ENCODE measurements around the gene SCYGR3. TPM values are rescaled to one million over a fixed set of nuclear protein-coding genes. Genes with fewer than 3 reads are reported as not detected.
"Not testable (repeated sequence)": the region's sequence is repeated elsewhere in the genome, so short reads cannot be mapped to it uniquely, and the experiment has no call there.

Gene SCYGR3
- total and polyA plus RNA-seq, 8 donors, result not detected

GRCh38 chr2:227608561-227609338 lies 5.9 kb downstream of the SCYGR3 start:
- H3K27me3 ChIP-seq, result peaks cover 0 to 12% of the 10 kb centered on the region in 2 donors
- no peak overlapping the region for H3K4me3 ChIP-seq
- no peaks in the 10 kb centered on the region for H3K36me3 ChIP-seq
- H3K4me1 ChIP-seq, result peaks cover 0 to 4% of the 10 kb centered on the region in 2 donors
- intact Hi-C loops (cut with DNase I), result no loop called here
- ATAC-seq (peak; percentile 81), DNase-seq (peak in 1 of 4 donors; percentile 43)
- no peak overlapping the region for H3K27ac ChIP-seq
- no peaks in the 10 kb centered on the region for H3K9me3 ChIP-seq
- TF ChIP-seq, protein P1, sequence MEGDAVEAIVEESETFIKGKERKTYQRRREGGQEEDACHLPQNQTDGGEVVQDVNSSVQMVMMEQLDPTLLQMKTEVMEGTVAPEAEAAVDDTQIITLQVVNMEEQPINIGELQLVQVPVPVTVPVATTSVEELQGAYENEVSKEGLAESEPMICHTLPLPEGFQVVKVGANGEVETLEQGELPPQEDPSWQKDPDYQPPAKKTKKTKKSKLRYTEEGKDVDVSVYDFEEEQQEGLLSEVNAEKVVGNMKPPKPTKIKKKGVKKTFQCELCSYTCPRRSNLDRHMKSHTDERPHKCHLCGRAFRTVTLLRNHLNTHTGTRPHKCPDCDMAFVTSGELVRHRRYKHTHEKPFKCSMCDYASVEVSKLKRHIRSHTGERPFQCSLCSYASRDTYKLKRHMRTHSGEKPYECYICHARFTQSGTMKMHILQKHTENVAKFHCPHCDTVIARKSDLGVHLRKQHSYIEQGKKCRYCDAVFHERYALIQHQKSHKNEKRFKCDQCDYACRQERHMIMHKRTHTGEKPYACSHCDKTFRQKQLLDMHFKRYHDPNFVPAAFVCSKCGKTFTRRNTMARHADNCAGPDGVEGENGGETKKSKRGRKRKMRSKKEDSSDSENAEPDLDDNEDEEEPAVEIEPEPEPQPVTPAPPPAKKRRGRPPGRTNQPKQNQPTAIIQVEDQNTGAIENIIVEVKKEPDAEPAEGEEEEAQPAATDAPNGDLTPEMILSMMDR (IDR thresholded peaks at IDR 0.05), result no peak

DNA sequence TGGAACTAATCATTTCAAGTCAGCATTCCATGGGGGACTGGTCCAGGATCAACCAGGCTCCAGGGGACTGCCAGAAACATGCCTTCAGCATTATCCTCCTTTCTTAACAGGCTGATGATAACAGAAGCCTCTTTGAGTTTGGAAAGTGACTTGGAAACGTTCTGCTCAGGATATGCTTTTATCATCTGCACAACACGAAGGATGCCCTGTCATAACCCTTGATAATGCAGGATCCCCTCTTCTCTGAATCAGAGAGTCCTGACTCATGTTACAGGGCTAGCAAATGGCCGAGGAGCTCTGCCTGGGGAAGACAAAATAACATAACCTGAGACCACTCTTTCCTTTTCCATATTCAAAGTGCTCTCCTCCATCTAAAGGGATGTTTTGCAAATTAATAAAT lies 6.7 kb downstream of the SCYGR3 start:
- H3K36me3 ChIP-seq, result no peaks in the 10 kb centered on the region
- TF ChIP-seq, protein P1 (IDR thresholded peaks at IDR 0.05), result no peak
- intact Hi-C loops (cut with DNase I), result no loop called here
- peaks cover 0 to 4% of the 10 kb centered on the region in 2 donors for H3K4me1 ChIP-seq
- no peaks in the 10 kb centered on the region for H3K9me3 ChIP-seq
- ATAC-seq, result peak; percentile 27
- no peak for DNase-seq
- peaks cover 0 to 12% of the 10 kb centered on the region in 2 donors for H3K27me3 ChIP-seq
- no peak overlapping the region for H3K27ac ChIP-seq
- H3K4me3 ChIP-seq, result no peak overlapping the region

DNA sequence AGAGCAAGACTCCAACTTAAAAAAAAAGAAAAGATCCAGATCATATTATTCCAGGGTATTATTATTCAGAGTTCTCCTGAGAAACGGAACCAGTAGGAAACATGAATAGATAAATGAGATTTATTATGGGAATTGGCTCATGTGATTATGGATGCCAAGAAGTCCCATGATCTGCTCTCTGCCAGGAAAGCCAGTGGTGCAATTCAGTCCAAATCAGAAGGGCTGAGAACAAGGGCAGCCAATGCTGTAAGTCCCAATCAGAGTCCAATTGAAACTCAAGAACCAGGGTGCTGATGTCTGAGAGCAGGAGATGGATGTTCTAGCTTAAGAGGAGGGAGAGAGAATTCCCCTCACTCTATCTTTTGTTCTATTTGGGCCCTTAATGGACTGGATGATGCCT lies 8.2 kb downstream of the SCYGR3 start:
- Histone ChIP-seq H3K27me3 (peaks cover 0 to 7% of the 10 kb centered on the region in 2 donors), H3K27ac (no peak overlapping the region), H3K36me3 (no peaks in the 10 kb centered on the region), H3K9me3 (no peaks in the 10 kb centered on the region), H3K4me3 (no peak overlapping the region), H3K4me1 (peaks cover 0 to 4% of the 10 kb centered on the region in 2 donors)
- intact Hi-C loops (cut with DNase I), result no loop called here
- ATAC-seq, result no peak
- no peak for DNase-seq
- TF ChIP-seq, protein P1 (IDR thresholded peaks at IDR 0.05), result no peak

DNA sequence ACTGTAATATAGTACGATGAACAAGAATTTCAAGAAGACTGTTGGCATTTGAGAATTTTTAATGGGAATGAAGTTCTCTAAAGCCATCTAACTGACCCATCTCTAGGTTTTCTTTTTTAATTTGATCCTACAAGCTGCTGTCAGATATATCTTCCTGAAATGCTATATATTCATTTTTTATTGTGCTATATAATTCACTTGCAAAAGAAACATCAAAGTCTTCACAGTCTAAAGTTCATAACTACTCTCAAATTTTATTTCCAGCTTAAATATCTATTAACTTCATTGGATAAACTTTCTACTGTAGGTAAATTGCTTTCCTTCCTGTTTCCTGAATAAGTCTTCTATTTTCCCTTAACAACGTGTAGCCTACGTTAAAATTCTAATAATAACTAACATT lies 12.3 kb downstream of the SCYGR3 start:
- Histone ChIP-seq H3K36me3 (no peaks in the 10 kb centered on the region), H3K9me3 (no peaks in the 10 kb centered on the region), H3K27ac (no peak overlapping the region), H3K4me3 (no peak overlapping the region), H3K4me1 (no peaks in the 10 kb centered on the region), H3K27me3 (no peaks in the 10 kb centered on the region)
- DNase-seq, result no peak
- ATAC-seq, result no peak
- intact Hi-C loops (cut with DNase I), result no loop called here
- TF ChIP-seq, protein P1 (IDR thresholded peaks at IDR 0.05), result no peak

DNA sequence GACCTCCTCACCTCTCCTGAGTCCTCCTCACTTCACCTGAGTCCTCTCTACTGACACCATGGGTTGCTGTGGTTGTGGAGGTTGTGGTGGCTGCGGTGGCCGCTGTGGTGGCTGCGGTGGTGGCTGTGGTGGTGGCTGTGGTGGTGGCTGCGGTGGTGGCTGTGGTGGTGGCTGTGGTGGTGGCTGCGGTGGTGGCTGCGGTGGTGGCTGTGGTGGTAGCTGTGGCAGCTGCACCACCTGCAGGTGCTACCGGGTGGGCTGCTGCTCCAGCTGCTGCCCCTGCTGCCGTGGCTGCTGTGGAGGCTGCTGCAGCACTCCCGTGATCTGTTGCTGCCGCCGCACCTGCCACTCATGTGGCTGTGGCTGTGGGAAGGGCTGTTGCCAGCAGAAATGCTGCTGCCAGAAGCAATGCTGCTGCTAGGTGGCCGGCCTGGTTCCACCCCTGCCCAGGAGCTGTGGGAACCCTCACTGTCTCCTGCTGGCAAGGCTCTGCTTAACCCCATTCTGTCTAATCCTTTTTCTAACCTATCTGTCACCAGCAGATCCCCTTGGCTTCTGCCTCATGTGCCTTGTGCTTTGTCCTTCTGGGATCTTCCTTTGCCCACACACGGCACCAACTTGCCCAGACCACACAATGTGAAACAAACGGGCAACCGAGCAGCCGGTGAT lies 15.7 kb downstream of the SCYGR3 start, which contains the start of gene SCYGR2:
TSS of gene SCYGR2 (plus strand) at position 59 of the 669 bp plus-strand sequence. CDS start at position 59, 0 bp downstream.
- H3K36me3 ChIP-seq; H3K27me3 ChIP-seq; ATAC-seq; H3K9me3 ChIP-seq; H3K4me1 ChIP-seq; H3K27ac ChIP-seq; DNase-seq; intact Hi-C loops (cut with DNase I); H3K4me3 ChIP-seq: not testable (repeated sequence)
